Loucy (cell line): Measurements from ENCODE around the gene SLC17A7.

Experiments used
- CTCF ChIP-seq: fragments of 200-600 bp; sonication (generic); conservative IDR thresholded peaks from 2 replicates; pipeline ENCODE4 v1.5.1; 2014; ENCODE audit warnings: mild to moderate bottlenecking, antibody characterized with exemption, low read length
- EZH2phosphoT487 ChIP-seq: fragments of 200-600 bp; IDR thresholded peaks from 2 replicates; pipeline ENCODE4 v1.6.1; 2018; ENCODE audit warnings: antibody characterized with exemption, mild to moderate bottlenecking, moderate library complexity, borderline replicate concordance

- no peak for TF ChIP-seq CTCF
- no peak for TF ChIP-seq EZH2phosphoT487
These were observed 6.3 kb downstream of the SLC17A7 start for GRCh38 chr19:49434907-49435583.
